CD4-positive, alpha-beta T cell treated with Interleukin-6 for 4 hours (primary cell): Measurements from ENCODE around the gene CXXC1.
A peak's percentile ranks its signal among the peaks of the same experiment; 100 is the strongest.
"Not testable (repeated sequence)": the region's sequence is repeated elsewhere in the genome, so short reads cannot be mapped to it uniquely, and the experiment has no call there.

ENCODE experiments used
- DNase-seq: peaks from one replicate; pipeline ENCODE4 v3.0.0-alpha.2; 2020; ENCODE audit warnings: mixed read lengths

The CXXC1 gene

DNA sequence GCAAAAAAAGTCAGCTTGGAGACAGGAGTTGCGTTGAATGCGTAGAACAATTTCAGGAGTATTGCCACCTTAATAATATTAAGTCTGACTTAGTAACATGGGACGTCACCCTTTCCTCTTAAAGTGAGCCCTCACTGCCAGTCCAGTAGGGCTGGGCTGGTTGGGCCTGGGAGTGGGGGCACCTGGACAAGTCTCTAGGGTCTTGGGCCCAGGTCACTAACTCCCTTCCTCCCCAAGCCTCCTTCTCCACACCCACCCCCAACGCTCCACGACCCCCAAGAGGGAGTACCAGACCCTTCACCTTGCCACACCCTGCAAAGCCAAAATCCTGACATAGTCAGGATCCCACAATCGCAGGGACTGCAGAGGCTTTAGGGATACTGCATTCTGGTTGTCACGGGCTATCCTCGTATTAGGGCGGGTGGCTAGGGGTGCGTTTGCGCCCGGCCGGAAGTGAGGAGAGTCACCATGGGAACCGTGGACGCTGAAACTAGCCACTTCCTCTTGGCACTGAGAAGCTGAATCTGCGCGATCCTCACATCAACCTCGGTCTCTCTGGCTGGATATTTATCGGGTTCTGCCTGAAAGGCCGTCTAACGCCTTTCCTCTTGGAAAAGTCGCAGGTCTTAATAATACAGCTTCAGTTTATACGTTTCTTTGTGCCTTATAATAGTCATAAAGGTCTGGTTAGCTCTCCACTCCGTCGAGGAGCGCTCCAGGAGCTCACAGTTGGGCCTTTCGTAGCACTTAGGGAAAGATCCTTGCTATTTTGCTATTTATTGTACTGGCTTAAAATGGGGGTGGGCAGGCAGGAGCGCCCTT is 10.3 kb upstream of the CXXC1 start:
- peak; percentile 70 for DNase-seq

DNA sequence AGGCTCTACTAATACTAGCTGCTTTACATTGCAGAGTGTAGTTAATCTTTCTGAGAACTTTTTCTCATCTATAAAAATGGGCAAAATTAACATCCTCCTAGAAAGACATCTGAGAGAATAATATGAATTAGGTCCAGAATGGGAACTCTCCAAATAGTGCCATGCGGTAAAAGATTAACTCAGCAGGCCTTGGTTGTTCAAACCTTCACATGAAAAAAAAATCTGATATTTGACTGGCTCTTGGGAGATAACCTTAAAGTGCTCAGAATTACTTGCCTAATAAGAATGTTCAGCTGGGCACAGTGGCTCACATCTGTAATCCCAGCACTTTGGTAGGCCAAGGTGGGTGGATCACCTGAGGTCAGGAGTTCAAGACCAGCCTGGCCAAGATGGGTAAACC is 5.5 kb upstream of the CXXC1 start:
- no peak for DNase-seq

GRCh38 chr18:50289108-50289443 is 1.6 kb upstream of the CXXC1 start:
- no peak for DNase-seq

- DNase-seq = not testable (repeated sequence)
These were observed 1.0 kb upstream of the CXXC1 start for GRCh38 chr18:50288348-50289107.

DNA sequence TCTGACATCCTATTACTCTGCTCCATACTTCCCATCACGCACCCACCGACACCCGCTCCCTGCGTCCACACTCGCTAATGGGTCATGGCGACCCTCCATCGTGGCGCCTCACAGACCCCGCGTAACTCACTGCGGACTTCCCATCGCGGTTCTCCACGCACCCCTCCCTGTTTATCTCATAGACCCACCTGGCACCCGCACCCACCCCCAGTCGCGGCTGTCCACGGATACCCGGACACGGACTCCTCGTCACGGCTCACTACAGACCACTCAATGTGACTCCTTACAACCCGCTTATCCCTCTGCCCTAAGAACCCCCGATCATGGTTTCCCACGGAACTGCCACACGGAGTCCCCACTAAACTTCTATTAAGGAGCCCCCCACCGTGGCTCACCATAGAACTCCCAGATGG is 458 bp downstream of the CXXC1 start:
- DNase-seq = no peak

DNA sequence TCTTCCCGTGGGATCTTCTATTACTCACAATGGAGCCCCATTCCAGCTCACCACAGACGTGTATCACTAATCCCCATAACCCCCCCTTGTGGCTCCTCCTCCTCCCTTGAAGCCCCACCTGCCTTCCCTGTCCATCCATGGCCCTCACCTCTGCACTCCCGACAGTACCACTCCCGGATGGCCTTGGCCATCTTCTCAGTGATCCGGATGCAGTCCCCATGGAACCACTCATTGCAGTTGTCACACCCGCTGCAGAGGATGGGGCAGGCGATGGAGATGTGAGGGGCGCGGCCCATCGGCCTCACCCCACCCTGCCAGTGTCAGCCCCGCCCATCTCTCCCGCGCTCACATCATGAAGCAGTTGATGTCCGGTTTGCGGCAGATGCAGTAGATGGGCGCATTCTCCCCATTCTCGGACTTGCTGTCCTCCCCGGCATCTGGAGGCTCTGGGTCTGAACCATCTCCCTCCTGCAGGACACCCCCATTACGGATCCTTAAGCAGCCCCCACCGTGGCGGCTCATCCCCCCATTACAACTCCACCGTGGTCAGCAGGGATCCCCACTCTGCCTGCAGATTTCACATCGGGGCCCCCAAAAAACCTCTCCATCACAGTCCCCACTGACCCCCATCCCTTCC is 983 bp downstream of the CXXC1 start:
- peak; percentile 23 for DNase-seq

DNA sequence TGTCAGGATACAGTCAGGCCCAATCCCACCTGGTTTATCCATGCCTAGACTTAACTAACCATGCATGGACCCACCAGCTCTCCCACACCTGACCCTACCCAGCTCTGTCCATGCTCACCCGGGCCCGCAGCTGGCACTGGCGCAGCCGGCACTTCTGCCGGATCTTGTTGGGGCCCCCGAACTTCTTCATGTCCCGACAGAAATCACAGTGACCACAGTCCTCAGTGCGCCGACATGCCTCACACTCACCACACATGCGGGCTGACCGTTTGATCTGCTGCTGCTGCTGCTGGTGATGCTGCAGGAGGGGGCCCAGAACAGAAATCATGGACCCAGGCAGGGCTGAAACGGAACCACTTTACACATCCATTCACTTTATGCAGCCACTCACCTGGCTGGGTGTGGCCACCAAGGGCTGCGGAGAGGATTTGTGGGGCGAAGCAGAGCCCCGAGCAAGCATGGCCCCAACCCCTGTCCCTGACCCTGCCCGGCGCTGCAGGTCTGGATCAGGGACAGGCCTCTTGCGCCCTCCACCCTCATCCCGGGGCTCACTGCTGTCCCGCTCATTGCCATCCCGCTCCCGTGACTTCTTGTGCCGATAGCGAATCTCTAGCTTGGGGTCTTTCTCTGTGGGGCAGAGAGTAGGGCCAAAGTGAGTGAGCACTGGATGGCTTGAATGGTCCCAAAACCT is 1.7 kb downstream of the CXXC1 start:
- DNase-seq = no peak

DNA sequence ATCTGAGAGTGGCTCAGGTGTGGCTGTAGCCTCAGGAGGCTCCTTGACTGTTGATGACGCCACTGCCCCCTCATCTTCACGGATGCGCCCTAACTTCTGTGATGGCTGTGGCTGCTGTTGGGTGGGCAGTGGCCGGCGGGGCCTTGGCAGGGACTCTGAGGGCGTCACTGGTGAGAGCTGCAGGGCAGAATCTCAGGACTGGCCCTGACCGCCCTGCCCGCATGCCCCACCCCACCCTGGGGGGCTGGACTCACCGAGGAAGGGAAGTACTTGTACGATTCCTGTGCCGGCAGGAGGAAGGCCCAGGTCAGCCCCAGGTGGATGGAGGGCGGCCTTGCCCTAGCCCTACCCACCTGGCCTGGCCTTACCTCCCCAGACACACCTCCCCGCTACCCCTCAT is 2.4 kb downstream of the CXXC1 start:
- DNase-seq = no peak

DNA sequence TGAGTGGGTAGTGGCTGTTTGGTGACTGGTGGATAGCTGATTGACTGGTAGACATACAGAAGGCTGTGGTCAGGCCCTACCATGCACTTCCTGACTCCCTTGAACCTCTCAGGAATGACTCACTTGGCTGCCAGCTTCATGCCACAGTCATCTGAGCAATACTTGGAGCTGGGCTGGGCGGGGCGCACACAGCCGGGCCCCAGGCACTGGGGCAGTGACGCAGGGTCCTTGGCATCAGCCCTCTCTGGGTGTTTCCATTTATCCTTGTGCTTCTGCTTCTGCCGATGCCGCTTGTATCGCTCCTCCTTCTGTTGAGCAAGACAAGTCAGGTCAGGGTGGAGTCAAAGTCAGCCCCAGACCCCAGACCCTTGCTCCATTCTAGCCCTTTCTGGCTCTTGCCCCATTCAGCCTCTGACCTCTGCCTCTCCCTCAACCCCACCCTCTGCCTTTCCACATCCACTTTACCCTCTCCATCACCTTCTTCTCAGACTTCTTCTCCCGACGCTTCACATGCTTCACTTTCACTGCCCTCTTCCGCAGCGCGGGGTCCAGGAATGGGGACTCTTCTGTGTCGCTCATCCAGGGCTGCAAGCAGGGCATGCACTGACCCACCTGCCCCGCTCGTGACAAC is 3.1 kb downstream of the CXXC1 start:
- DNase-seq = no peak

DNA sequence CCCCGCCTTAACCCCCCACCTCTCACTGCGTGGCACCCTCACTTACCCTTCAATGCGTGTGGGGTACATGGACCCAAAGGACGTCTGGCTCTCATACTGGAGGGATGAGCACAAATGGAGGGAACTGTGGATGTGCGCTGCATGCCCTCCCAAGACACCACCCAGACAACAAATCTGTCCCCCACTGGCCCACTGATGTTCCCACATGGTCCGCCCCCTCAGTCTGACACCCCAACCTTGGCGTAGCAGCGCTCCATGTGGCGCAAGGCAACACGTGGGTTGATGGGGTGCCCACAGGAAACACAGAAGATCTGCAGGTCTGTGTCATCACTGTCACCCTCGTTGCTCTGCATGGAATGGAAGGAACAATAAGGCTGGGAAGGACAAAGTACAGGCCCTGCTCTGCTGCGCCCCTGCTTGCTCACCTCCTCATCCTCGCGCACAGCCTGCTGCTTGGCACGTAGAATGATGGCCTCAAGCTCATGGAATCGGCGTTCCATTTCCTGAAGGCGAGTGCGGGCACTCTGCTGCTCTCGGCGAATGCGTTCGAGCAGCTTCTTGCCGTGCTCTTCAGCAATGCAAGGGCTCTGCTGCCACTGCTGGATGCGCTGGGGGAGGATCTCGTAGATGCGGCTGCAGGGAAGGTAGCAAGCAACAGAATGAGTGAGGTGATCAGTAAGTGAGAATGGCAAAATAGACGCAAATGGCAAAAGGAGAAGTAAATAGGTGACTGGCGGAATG is 3.9 kb downstream of the CXXC1 start:
- no peak for DNase-seq

DNA sequence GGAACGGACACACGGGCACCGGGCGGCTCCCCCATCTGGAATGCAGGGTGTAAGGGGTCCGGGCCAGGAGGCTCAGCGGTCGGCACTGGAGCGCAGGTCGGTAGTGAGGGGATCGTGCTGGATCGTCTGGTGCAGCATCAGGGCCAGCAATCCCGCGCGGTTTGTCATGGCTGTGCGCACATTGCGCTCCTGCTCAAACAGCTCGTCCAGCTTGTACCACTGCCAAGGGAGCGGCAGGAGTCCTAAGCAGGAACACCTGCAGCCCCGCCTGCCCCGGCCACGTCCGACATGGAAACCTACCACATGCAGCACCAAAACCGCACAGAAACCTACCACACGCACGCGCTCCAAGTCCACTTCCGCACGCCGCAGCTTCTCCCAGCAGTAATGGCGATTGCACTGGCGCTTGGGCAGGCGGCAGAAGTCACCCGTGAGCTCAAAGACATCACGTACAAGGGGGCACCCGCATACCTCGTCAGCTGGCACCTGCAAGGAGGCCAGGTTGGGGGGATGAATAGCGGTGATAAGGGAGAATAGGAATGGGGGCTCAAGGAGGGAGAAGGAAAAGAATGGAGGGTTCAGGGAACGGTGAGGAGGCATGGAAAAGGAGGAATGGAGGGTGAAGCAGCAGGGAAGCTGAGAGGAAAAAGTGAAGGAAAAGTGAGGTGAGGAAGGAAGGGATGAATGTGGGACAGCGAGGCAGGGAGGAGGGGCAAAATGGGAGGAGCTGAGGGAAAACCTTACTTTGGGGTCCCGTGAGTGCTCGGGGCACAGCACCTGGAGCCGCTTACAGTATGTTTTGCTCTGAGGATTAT is 4.8 kb downstream of the CXXC1 start:
- DNase-seq = no peak

GRCh38 chr18:50281972-50282520 is 5.4 kb downstream of the CXXC1 start:
- DNase-seq = no peak

GRCh38 chr18:50281295-50281971 is 6.1 kb downstream of the CXXC1 start, which contains the start of gene MBD1:
Gene MBD1 (minus strand): TSS chr18:50281523. CDS start chr18:50279992, 1,531 bp downstream.
- peak; percentile 97 for DNase-seq

DNA sequence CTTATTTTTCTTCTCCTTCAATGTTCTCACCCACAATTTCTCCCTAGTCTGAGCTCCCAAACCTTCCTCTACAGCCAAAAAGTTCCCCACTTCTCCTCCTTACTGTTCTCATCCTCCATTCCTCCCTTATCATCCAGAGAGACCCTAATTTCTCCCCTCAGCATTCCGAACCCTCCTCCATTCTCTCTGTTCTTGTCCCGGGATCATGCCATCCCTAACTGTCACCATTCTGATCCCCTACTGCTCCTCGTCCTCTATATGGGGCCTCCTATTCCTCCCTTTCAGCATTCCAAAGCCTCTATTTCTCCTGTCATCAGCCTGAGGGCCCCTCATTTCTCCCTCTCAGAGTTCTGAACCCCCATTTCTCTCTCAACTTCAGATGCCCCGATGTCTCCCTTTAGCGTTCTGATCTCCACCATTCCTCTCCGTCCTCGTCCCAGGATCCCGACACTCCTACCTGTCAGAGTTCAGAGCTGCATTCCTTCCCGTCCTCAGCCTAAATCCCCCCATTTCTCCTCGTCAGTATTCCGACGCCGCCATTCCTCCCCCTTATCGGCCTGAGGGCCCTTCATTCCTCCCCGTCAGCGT is 6.7 kb downstream of the CXXC1 start:
- no peak for DNase-seq

- no peak for DNase-seq
These were observed 7.7 kb downstream of the CXXC1 start for GRCh38 chr18:50279752-50280151.

DNA sequence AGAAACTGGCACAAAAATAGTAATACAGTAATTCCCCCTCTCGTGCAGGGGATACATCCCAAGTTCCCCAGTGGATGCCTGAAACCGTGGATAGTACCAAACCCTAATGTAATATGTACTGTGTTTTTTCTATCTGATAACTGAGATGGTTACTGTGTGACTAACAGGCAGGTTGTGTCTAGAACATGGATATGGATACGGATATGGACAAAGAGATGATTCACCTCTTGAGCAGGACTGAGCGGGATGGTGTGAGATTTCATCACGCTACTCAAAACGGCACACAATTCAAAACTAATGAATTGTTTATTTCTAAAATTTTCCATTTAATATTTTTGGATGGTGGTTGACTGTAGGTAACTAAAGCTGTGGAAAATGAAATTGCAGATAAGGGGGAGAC is 9.6 kb downstream of the CXXC1 start:
- no peak for DNase-seq

GRCh38 chr18:50276452-50276851 is 11.0 kb downstream of the CXXC1 start:
- no peak for DNase-seq

DNA sequence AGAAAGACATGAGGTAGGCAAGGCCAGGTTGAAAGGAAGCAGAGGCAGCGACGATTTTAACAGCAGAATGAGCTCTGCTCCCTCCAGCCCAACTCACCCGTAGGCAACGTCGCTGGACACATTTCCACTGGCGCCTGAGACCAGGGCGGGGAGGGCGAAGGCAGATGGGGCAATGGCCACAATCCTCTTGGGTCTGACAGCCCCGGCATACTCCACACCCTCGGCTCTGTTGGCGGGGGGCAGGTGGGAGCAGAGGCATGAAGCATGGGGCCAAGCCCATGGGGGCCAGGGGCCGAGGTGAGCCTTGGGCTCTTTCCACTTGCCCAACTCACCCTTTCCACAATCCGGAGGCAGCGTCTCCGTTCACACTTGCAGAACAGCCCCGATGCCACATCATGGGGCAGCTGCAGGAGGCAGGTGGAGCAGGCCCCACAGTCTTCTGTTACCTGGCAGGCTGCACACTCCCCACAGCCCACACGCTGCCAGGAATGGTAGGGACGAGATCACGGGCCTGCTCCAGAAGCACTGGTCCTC is 11.9 kb downstream of the CXXC1 start:
- DNase-seq = no peak

- no peak for DNase-seq
These were observed 12.6 kb downstream of the CXXC1 start for GRCh38 chr18:50274941-50275340.
